HCT116 (cell line): ENCODE measurements around the gene FAM200B. TPM values are rescaled to one million over a fixed set of nuclear protein-coding genes. Genes with fewer than 3 reads are reported as not detected.

Experiments
- ATAC-seq: fragments of 200-7000 bp; cut with Tn5 transposase; 2 replicates; pipeline ENCODE4 v1.9.1; 2020; ENCODE audit warnings: mild to moderate bottlenecking, moderate library complexity
- BruUV-seq: library from RNA; stranded (reverse); fragments of 400-500 nt; replicated peaks from 2 replicates; lab custom pipeline; 2021; lab: Mats Ljungman, UMichigan
- CTCF ChIA-PET: fragments of 300-600 bp; sonication (Branson Sonifier 250); formaldehyde crosslinking; loops from one replicate; lab custom pipeline; 2021; ENCODE audit warnings: antibody characterized with exemption; lab: Charles Lee
- POLR2A ChIA-PET: fragments of 300-600, 350-600 bp; sonication (Branson Sonifier 250); formaldehyde crosslinking; loops from one replicate; lab custom pipeline; 2021; ENCODE audit warnings: antibody characterized with exemption; lab: Charles Lee
- RAD21 ChIA-PET, 2 experiments: fragments of 300-600 bp; sonication (Branson Sonifier 250); formaldehyde crosslinking; loops; one replicate each; lab custom pipeline; 2023; ENCODE audit warnings: low total read pairs in 2 of 2; ENCODE audit not compliant: uncharacterized antibody in 2 of 2, unreplicated experiment in 2 of 2, low non-redundant PET in 1 of 2; lab: Charles Lee
- DNase-seq: peaks from one replicate; pipeline ENCODE4 v3.0.0-alpha.2; 2010; ENCODE audit warnings: low read depth, low spot score
- H2AFZ ChIP-seq: fragments of 200-600 bp; shearing (Covaris generic), sonication (generic); 2 replicates; pipeline ENCODE4 v1.6.1; 2017; ENCODE audit warnings: low read depth, mixed run types, mixed read lengths, antibody characterized with exemption, low read length; ENCODE audit not compliant: poor library complexity, severe bottlenecking
- H3K27ac ChIP-seq: 2 replicates; pipeline ENCODE4 v1.5.1; 2012; ENCODE audit warnings: low read depth, low read length
- H3K27me3 ChIP-seq: fragments of 200-600 bp; sonication (generic); 2 replicates; pipeline ENCODE4 v1.6.1; 2016; ENCODE audit warnings: mixed run types, low read length, mixed read lengths; ENCODE audit not compliant: insufficient read depth
- H3K36me3 ChIP-seq, 2 experiments: fragments of 200-500 bp in 1 of 2; fragments of 200-600 bp in 1 of 2; sonication (Bioruptor generic) in 1 of 2; sonication (generic) in 1 of 2; 2 replicates each; pipeline versions ENCODE4 v1.5.1 to v1.6.1; 2014 to 2016; ENCODE audit warnings: low read length in 2 of 2, inconsistent platforms in 1 of 2, mixed read lengths in 1 of 2, mixed run types in 1 of 2; ENCODE audit not compliant: insufficient read depth in 2 of 2, control insufficient read depth in 1 of 2
- H3K4me1 ChIP-seq, 2 experiments: fragments of 200-600 bp in 1 of 2; sonication (generic) in 1 of 2; 2 replicates each; pipeline versions ENCODE4 v1.5.1 to v1.6.1; 2012 to 2017; ENCODE audit warnings: low read length in 2 of 2, inconsistent platforms in 1 of 2, mild to moderate bottlenecking in 1 of 2, mixed read lengths in 1 of 2, mixed run types in 1 of 2, moderate library complexity in 1 of 2; ENCODE audit not compliant: insufficient read depth in 2 of 2, control insufficient read depth in 1 of 2
- H3K4me2 ChIP-seq: fragments of 200-600 bp; sonication (generic); 2 replicates; pipeline ENCODE4 v1.6.1; 2017; ENCODE audit warnings: mixed run types, low read length, mixed read lengths
- H3K4me3 ChIP-seq, 2 experiments: fragments of 200-600 bp in 1 of 2; sonication (generic) in 1 of 2; replicated peaks in 1 of 2; 2 replicates each; pipeline ENCODE4 v1.5.1; 2011 to 2016; ENCODE audit warnings: low read length in 2 of 2, control low read depth in 1 of 2, low read depth in 1 of 2, mild to moderate bottlenecking in 1 of 2, mixed read lengths in 1 of 2, mixed run types in 1 of 2
- H3K79me2 ChIP-seq: fragments of 200-600 bp; sonication (generic); 2 replicates; pipeline ENCODE4 v1.6.1; 2017; ENCODE audit warnings: mild to moderate bottlenecking, mixed run types, low read length, moderate library complexity, mixed read lengths; ENCODE audit not compliant: insufficient read depth
- H3K9ac ChIP-seq: fragments of 200-600 bp; sonication (generic); 2 replicates; pipeline ENCODE4 v1.6.1; 2016; ENCODE audit warnings: low read length, mixed read lengths
- H3K9me2 ChIP-seq: fragments of 200-600 bp; sonication (generic), shearing (Covaris generic); 2 replicates; pipeline ENCODE4 v1.6.1; 2017; ENCODE audit warnings: mixed run types, mild to moderate bottlenecking, moderate library complexity; ENCODE audit not compliant: insufficient read depth
- H3K9me3 ChIP-seq, 2 experiments: fragments of 200-500 bp in 1 of 2; fragments of 200-600 bp in 1 of 2; sonication (Bioruptor generic) in 1 of 2; sonication (generic) in 1 of 2; 2 replicates each; pipeline ENCODE4 v1.6.1; 2014 to 2017; ENCODE audit warnings: low read length in 2 of 2, mixed read lengths in 2 of 2, inconsistent platforms in 1 of 2, low read depth in 1 of 2, mild to moderate bottlenecking in 1 of 2, mixed run types in 1 of 2, moderate library complexity in 1 of 2; ENCODE audit not compliant: control insufficient read depth in 1 of 2, insufficient read depth in 1 of 2
- H4K20me1 ChIP-seq: fragments of 200-600 bp; sonication (generic), shearing (Covaris generic); 2 replicates; pipeline ENCODE4 v1.6.1; 2017; ENCODE audit warnings: mixed run types, mild to moderate bottlenecking, moderate library complexity; ENCODE audit not compliant: insufficient read depth
- CBX3 ChIP-seq: IDR thresholded peaks from 2 replicates; pipeline ENCODE4 v1.6.1; 2012; ENCODE audit warnings: low read depth
- EGR1 ChIP-seq: IDR thresholded peaks from 2 replicates; pipeline ENCODE4 v1.6.1; 2012; ENCODE audit warnings: low read depth
- ELF1 ChIP-seq: IDR thresholded peaks from 2 replicates; pipeline ENCODE4 v1.6.1; 2012; ENCODE audit warnings: low read depth, borderline replicate concordance
- EZH2phosphoT487 ChIP-seq: fragments of 200-600 bp; IDR thresholded peaks from 2 replicates; pipeline ENCODE4 v1.6.1; 2018; ENCODE audit warnings: antibody characterized with exemption, borderline replicate concordance
- FOSL1 ChIP-seq: IDR thresholded peaks from 2 replicates; pipeline ENCODE4 v1.6.1; 2012; ENCODE audit warnings: low read depth
- JUND ChIP-seq: IDR thresholded peaks from 2 replicates; pipeline ENCODE4 v1.6.1; 2012
- RAD21 ChIP-seq: IDR thresholded peaks from 2 replicates; pipeline ENCODE4 v1.6.1; 2012; ENCODE audit warnings: low read depth, mild to moderate bottlenecking
- SIN3A ChIP-seq: IDR thresholded peaks from 2 replicates; pipeline ENCODE4 v1.6.1; 2012; ENCODE audit warnings: low read depth
- SP1 ChIP-seq: IDR thresholded peaks from 2 replicates; pipeline ENCODE4 v1.6.1; 2012; ENCODE audit warnings: low read depth
- SRF ChIP-seq: IDR thresholded peaks from 2 replicates; pipeline ENCODE4 v1.6.1; 2012; ENCODE audit warnings: low read depth
- YY1 ChIP-seq: IDR thresholded peaks from 2 replicates; pipeline ENCODE4 v1.6.1; 2011; ENCODE audit warnings: low read length, low read depth, moderate library complexity, mild to moderate bottlenecking; ENCODE audit not compliant: insufficient replicate concordance; ENCODE audit errors: extremely low read depth
- ZNF274 ChIP-seq: fragments of 200-500 bp; sonication (Bioruptor generic); IDR thresholded peaks from 2 replicates; pipeline ENCODE4 v1.6.1; 2014; ENCODE audit warnings: mild to moderate bottlenecking, low read depth, low read length, inconsistent platforms
- intact Hi-C: fragments of 100-400 bp; cut with micrococcal nuclease; formaldehyde crosslinking; loops from 2 replicates; pipeline ENCODE4 v1.10.0; 2022
- total RNA-seq: library from RNA; stranded (reverse); gene quantifications from one replicate; pipeline ENCODE4 v1.2.1, GENCODE V29; 2021; ENCODE audit not compliant: unreplicated experiment
- TF ChIP-seq, protein P1 (sequence below): IDR thresholded peaks from 2 replicates; pipeline ENCODE4 v1.6.1; 2012
- TF ChIP-seq, protein P2 (sequence below): IDR thresholded peaks from 2 replicates; pipeline ENCODE4 v1.6.1; 2012
- TF ChIP-seq, protein P3 (sequence below), 3 experiments: fragments of 200-600 bp in 1 of 3; sonication (generic) in 1 of 3; IDR thresholded peaks in 2 of 3; conservative IDR thresholded peaks in 1 of 3; 2 replicates each; pipeline ENCODE4 v1.5.1; 2012 to 2017; ENCODE audit warnings: low read depth in 2 of 3, low read length in 2 of 3, antibody characterized with exemption in 1 of 3, borderline replicate concordance in 1 of 3, control low read depth in 1 of 3, mild to moderate bottlenecking in 1 of 3, mixed read lengths in 1 of 3, mixed run types in 1 of 3, moderate library complexity in 1 of 3; ENCODE audit not compliant: insufficient read depth in 1 of 3

The FAM200B gene
- total RNA-seq, 1 experiment from 2014 or later, result 26.1 TPM

DNA sequence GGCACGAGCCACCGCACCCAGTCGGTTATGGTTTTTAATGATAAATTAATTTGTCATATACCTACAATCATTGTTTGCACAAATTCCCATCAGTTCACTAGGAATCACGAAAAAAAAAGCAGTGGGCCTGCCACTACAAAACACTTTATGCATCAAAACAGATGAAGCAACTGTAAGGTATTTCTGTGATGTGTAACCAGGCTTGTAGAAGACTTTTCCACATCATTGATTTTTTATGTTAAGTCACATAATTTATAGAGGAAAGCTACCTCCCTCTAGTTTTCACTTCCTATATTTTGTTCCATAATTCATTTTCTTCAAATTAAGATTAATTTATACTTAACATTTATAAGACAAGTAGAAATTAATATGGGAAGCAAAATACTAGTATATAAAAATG, 6.7 kb upstream of the FAM200B start:
- Histone ChIP-seq H3K4me1 (peaks cover 21 to 45% of the 10 kb centered on the region in 2 experiments), H3K4me3 (no peak overlapping the region), H3K27ac (no peak overlapping the region), H2AFZ (no peak overlapping the region), H3K79me2 (peaks cover 99% of the 10 kb centered on the region), H3K9ac (no peak overlapping the region), H3K27me3 (no peaks in the 10 kb centered on the region), H3K9me2 (no peaks in the 10 kb centered on the region), H4K20me1 (no peaks in the 10 kb centered on the region), H3K9me3 (no peaks in the 10 kb centered on the region), H3K36me3 (no peaks in the 10 kb centered on the region), H3K4me2 (no peak overlapping the region)
- BruUV-seq, result no TSS peak
- no peak for ATAC-seq
- TF ChIP-seq RAD21 (no peak), CBX3 (no peak), ZNF274 (no peak), SIN3A (no peak), YY1 (no peak), ELF1 (no peak), EZH2phosphoT487 (no peak), SRF (no peak), JUND (no peak), FOSL1 (no peak)
- TF ChIP-seq, protein P1, sequence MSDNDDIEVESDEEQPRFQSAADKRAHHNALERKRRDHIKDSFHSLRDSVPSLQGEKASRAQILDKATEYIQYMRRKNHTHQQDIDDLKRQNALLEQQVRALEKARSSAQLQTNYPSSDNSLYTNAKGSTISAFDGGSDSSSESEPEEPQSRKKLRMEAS, result no peak
- ChIA-PET RAD21 (no interaction called here), POLR2A (interaction anchor here (0.9 to 1.3 kb wide), 2 partner anchors 15 to 18 kb away, joined by 3 to 6 read pairs; no protein-coding TSS in a partner anchor), CTCF (no interaction called here)
- intact Hi-C loops, result no loop called here
- DNase-seq, result no peak

DNA sequence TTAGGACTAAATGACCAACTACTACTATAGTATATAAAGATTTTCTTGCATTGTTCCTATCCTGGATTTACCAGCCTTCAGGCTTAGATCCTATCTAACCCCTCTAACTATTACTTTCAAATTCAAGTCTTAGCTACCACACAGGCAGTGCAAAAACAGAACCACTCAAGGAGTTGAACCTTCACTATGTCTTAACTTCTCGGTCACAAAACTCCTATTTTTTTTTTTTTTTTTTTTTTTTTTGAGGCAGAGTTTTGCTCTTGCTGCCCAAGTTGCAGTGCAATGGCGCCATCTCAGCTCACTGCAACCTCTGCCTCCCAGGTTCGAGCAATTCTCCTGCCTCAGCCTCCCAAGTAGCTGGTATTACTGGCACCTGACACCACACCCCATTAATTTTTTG, 6.3 kb upstream of the FAM200B start:
- BruUV-seq, result no TSS peak
- H4K20me1 ChIP-seq, result no peaks in the 10 kb centered on the region
- ChIA-PET RAD21 (no interaction called here), CTCF (interaction anchor here (0.7 to 0.9 kb wide), 2 partner anchors 196 to 478 kb away, joined by 3 to 4 read pairs; no protein-coding TSS in a partner anchor), POLR2A (interaction anchor here (0.9 to 1.3 kb wide), 3 partner anchors 10 to 18 kb away, joined by 3 to 6 read pairs (median 3); no protein-coding TSS in a partner anchor)
- no peak overlapping the region for H3K9ac ChIP-seq
- intact Hi-C loops, result no loop called here
- H3K4me3 ChIP-seq, result no peak overlapping the region
- H3K36me3 ChIP-seq, result no peaks in the 10 kb centered on the region
- no peaks in the 10 kb centered on the region for H3K9me2 ChIP-seq
- H3K4me1 ChIP-seq, result peaks cover 22 to 49% of the 10 kb centered on the region in 2 experiments
- ATAC-seq, result no peak
- peaks cover 99% of the 10 kb centered on the region for H3K79me2 ChIP-seq
- H3K9me3 ChIP-seq, result no peaks in the 10 kb centered on the region
- no peak overlapping the region for H3K27ac ChIP-seq
- no peak overlapping the region for H3K4me2 ChIP-seq
- no peaks in the 10 kb centered on the region for H3K27me3 ChIP-seq
- TF ChIP-seq FOSL1, result no peak
- no peak for TF ChIP-seq EGR1
- TF ChIP-seq, protein P2, sequence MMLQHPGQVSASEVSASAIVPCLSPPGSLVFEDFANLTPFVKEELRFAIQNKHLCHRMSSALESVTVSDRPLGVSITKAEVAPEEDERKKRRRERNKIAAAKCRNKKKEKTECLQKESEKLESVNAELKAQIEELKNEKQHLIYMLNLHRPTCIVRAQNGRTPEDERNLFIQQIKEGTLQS, result no peak
- TF ChIP-seq RAD21, result no peak
- TF ChIP-seq SRF, result no peak
- no peak for TF ChIP-seq EZH2phosphoT487
- no peak for TF ChIP-seq YY1
- TF ChIP-seq SP1, result no peak
- TF ChIP-seq, protein P3, sequence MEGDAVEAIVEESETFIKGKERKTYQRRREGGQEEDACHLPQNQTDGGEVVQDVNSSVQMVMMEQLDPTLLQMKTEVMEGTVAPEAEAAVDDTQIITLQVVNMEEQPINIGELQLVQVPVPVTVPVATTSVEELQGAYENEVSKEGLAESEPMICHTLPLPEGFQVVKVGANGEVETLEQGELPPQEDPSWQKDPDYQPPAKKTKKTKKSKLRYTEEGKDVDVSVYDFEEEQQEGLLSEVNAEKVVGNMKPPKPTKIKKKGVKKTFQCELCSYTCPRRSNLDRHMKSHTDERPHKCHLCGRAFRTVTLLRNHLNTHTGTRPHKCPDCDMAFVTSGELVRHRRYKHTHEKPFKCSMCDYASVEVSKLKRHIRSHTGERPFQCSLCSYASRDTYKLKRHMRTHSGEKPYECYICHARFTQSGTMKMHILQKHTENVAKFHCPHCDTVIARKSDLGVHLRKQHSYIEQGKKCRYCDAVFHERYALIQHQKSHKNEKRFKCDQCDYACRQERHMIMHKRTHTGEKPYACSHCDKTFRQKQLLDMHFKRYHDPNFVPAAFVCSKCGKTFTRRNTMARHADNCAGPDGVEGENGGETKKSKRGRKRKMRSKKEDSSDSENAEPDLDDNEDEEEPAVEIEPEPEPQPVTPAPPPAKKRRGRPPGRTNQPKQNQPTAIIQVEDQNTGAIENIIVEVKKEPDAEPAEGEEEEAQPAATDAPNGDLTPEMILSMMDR (IDR thresholded peaks at IDR 0.05 in 2 of 3, conservative IDR thresholded peaks at IDR 0.05 in 1 of 3; ENCODE audit: borderline replicate concordance in 1 of 3, insufficient read depth in 1 of 3, low read depth in 2 of 3, low read length in 2 of 3), result no peak
- DNase-seq, result no peak
- H2AFZ ChIP-seq, result no peak overlapping the region
